ENCODE results near the gene CENPS.
"Not testable (repeated sequence)": the region's sequence is repeated elsewhere in the genome, so short reads cannot be mapped to it uniquely, and the experiment has no call there.

Gene CENPS

GRCh38 chr1:10419351-10419750 lies 10.9 kb upstream of the CENPS start:
- no peak for DNase-seq (ENCODE audit: low read depth in 2 of 2)

DNA sequence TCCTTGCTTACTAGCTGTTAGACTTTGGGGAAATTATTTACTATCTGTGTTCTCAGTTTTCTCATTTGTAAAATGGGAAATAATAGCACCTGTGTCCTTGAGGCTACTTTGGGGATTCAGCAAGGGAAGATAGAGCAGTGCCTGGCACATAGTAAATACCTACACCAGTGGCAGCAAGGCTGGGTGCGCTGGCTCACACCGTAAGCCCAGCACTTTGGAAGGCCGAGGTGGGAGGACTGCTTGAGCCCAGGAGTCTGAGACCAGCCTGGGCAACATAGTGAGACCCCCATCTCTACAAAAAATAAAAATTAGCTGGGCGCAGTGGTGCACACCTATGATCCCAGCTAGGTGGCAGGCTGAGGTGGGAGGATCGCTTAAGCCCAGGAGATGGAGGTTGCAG lies 8.6 kb upstream of the CENPS start:
- DNase-seq (ENCODE audit: low read depth in 2 of 2): no peak

DNA sequence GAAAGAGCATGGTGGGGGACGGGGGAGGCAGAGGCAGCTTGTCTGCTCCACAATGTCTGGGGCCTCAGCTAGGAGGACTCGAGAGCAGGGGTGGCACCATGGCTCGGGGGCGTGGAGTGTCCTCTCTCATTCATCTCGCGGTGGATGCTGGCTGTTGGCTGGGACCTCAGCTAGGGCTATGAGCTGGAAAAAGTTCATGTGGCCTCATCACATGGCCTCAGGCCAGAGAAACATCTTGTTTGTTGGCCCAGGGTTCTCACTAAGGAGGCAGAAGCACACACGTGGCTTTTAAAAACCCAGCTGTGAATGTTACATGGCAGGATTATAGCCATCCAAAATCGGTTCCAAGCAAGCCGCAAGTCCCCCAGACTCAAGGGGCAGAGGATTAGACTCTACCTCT lies 6.2 kb upstream of the CENPS start:
- DNase-seq (ENCODE audit: low read depth in 2 of 2): no peak

GRCh38 chr1:10424651-10425050 lies 5.6 kb upstream of the CENPS start:
- DNase-seq (ENCODE audit: low read depth in 2 of 2): no peak

DNA sequence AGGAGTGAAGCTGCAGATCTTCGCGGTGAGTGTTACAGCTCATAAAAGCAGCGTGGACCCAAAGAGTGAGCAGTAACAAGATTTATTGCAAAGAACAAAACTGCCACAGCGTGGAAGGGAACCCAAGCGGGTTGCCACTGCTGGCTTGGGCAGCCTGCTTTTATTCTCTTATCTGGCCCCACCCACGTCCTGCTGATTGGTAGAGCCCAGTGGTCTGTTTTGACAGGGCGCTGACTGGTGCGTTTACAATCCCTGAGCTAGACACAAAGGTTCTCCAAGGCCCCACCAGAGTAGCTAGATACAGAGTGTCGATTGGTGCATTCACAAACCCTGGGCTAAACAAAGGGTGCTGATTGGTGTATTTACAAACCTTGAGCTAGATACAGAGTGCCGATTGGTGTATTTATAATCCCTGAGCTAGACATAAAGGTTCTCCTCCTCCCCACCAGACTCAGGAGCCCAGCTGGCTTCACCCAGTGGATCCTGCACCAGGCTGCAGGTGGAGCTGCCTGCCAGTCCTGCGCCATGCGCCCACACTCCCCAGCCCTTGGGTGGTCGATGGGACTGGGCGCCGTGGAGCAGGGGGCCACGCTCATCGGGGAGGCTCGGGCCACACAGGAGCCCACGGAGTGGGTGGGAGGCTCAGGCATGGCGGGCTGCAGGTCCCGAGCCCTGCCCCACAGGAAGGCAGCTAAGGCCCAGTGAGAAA lies 4.3 kb upstream of the CENPS start:
- DNase-seq (ENCODE audit: low read depth in 2 of 2): not testable (repeated sequence)

DNA sequence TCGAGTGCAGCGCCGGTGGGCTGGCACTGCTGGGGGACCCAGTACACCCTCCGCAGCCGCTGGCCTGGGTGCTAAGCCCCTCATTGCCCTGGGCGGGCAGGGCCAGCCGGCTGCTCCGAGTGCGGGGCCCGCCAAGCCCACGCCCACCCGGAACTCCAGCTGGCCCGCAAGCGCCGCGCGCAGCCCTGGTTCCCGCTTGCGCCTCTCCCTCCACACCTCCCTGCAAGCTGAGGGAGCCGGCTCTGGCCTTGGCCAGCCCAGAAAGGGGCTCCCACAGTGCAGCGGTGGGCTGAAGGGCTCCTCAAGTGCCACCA lies 3.7 kb upstream of the CENPS start:
- DNase-seq (ENCODE audit: low read depth in 2 of 2): not testable (repeated sequence)

DNA sequence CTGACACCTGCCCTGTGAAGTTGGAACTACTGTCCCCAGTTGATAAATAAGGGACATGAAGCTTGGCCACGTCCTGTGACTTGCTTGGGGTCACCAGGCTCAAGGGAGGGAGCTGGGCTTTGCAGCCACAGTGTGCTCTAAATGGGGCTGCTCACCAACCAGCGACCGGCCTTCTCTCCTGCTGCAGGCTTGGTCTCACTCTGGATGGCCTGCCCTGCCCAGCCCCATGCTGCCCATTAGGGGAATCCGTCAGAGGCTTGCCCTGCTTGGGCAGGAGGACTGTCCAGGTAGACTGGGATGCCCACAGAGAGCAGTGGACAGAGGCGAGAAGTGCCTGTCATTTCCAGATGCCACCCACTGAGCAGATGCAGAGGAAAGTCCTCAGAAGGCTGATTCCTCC lies 1.2 kb upstream of the CENPS start:
- no peak for DNase-seq (ENCODE audit: low read depth in 2 of 2)

- no peak for DNase-seq (ENCODE audit: low read depth in 2 of 2)
Observed at GRCh38 chr1:10429868-10430215, 391 bp upstream of the CENPS start.

DNA sequence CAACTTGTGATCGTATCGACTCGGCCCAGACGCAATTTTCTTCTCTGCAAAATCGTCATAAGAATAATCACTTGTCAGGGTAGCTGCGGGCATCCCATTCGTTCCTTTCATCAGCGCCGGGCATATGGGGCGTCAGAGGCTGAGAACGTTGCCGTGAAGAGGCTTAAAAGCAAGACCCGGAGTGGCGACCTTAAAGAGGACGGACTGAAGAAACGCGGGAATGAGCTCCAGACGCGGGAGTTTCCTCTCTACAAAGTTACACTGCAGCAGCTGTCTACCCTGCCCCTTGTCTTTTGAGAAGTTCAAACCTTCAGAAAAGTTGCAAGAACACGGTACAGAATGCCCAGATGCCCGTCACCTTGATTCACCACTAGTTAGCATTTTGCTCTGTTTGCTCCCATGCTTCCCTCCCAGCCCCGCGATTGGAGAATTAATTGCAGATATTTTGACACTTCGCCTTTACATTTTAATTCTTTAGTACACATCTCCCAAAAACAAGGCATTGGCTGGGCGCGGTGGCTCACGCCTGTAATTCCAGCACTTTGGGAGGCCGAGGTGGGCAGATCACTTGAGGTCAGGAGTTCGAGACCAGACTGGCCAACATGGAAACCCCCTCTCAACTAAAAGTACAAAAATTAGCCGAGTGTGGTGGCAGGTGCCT lies 967 bp downstream of the CENPS start:
- no peak for DNase-seq (ENCODE audit: low read depth in 2 of 2)

DNA sequence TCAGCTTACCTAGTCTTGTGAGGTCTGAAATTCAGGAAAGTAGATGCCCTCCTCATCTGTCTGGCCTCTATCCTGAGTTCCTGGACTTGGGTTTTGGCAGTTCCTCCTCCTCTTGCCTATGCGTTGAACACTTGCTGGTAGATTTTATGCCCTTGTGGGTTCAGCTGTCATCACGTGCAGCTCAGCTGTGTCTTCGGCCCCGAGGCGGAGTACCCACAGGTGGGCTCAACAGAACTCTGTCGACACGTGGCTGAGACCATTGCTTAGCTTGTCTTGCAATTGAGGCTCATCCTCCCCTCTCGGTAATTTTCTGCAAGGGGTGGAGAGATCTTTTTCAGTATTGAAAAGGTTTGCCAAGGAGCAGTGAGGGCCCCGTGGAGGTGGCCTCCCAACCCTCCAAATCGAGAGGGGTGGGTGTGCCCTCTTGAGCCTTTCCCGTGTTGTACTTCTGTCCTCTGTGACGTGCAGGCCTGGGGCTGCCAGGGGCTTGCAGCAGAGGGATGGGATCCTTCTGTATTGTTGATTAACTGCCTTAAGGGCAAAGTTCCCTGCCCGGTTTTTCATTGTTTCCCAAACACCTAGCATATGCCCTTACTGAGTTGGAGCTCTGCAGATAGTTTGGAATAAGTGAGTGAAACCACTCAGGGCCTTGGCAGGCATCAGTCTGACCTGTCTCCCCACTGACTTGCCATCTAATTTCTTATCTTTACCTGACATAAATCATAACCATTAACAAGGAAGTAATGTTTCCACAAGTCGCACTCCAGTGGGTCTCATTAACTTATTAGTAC lies 2.9 kb downstream of the CENPS start:
- DNase-seq (ENCODE audit: low read depth in 2 of 2): no peak

GRCh38 chr1:10433790-10434189 lies 3.6 kb downstream of the CENPS start:
- DNase-seq (ENCODE audit: low read depth in 2 of 2): no peak

- DNase-seq (ENCODE audit: low read depth in 2 of 2): no peak
Observed at GRCh38 chr1:10434590-10434989, 4.4 kb downstream of the CENPS start.

- no peak for DNase-seq (ENCODE audit: low read depth in 2 of 2)
Observed at GRCh38 chr1:10437052-10437451, 6.8 kb downstream of the CENPS start.

DNA sequence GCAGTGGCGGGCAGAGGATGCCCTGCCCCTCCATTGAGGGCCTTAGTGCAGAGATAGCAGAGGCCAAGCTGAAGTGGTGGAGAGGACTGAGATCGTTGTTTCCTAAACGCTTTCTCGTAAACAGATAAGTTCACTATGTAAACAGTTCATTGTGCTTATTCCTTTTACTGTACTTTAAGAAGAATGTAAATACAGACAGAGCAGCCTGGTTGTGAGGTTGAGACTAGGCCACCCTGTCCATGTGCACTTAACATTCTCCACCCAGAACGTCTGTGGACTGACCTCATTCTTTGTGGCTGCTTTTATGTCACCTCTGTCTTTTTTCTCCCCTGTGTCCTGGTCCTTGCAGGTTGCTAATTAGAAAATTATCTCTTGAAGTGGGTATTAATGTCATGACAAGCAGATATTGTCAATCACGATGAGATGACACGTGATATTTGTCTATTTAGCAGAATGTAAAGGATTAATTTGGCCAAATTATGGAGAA lies 8.5 kb downstream of the CENPS start:
- DNase-seq (ENCODE audit: low read depth in 2 of 2): no peak

GRCh38 chr1:10440305-10440704 lies 10.1 kb downstream of the CENPS start:
- DNase-seq (ENCODE audit: low read depth in 2 of 2): no peak

DNA sequence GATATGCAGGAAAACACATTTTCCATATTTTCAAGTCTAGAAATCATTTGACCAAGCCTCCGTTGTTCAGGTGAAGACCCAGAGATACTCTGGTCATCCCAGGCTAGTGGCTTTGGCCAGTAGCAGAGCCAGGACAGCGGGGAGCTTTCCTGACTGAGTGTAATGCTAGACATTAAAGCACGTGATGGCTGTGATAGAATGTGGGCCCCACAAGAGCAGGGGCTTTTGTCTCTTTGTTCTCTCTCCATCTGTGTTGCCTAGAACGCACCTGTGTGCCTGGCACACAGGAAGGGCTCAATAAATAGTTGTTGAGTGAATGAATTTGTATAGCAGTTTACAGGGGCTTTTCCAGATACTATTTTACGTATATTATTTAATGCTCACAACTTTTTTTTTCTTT lies 10.6 kb downstream of the CENPS start:
- no peak for DNase-seq (ENCODE audit: low read depth in 2 of 2)

- no peak for DNase-seq (ENCODE audit: low read depth in 2 of 2)
Observed at GRCh38 chr1:10444248-10444647, 14.0 kb downstream of the CENPS start.

DNA sequence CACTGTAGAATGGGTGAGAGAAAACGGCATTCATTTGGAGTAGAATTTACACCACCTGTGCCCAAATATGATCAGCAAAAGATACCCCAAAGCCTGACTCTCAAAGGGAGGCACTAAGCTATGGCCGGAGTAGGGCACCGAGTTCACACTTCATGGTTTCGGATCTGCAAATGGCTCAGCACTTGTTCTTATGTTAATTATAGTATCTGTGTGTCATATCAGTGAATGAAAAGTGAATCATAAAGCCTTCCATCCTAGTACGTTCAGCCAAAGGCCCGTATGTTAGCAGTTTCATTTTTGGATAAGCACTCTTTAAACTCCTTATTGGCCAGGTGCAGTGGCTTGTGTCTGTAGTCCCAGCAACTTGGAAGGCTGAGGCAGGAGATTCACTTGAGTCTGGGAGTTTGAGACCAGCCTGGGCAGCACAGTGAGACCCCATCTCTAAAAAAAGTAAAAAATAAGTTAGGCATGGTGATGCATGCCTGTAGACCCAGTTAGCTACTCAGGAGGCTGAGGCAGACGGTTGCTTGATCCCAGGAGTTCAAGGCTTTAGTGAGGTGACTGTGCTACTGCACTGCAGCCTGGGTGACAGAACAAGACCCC lies 14.7 kb downstream of the CENPS start:
- no peak for DNase-seq (ENCODE audit: low read depth in 2 of 2)

DNA sequence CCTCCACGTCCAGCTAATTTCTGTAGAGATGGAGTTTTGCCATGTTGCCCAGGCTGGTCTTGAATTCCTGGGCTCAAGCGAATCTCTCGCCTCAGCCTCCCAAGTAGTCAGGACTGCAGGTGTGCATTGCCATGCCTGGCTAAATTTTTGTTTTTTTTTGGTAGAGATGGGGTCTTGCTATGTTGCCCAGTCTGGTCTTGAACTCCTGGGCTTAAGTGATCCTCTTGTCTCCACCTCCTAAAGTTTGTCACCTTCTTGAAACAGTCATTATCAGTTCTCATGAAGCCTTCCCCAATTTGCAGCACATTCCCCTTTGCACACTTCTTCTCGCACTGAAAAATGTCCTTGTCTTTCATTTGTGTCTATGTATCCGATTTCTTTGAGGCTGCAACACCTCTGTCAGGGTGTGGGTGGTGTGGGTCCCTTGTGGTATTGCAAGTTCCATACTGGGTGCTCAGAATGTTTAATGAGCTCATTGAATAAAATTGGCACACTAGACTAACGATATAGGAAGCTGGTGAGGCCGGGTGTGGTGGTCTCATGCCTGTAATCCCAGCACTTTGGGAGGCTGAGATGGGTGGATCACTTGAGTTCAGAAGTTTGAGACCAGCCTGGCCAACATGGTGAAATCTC lies 16.7 kb downstream of the CENPS start:
- DNase-seq (ENCODE audit: low read depth in 2 of 2): no peak

- no peak for DNase-seq (ENCODE audit: low read depth in 2 of 2)
Observed at GRCh38 chr1:10449751-10450150, 19.5 kb downstream of the CENPS start, which contains the start of gene CORT. Gene CORT, plus strand, starts transcription at chr1:10450031. Its CDS starts 193 bp downstream, at chr1:10450224.

DNA sequence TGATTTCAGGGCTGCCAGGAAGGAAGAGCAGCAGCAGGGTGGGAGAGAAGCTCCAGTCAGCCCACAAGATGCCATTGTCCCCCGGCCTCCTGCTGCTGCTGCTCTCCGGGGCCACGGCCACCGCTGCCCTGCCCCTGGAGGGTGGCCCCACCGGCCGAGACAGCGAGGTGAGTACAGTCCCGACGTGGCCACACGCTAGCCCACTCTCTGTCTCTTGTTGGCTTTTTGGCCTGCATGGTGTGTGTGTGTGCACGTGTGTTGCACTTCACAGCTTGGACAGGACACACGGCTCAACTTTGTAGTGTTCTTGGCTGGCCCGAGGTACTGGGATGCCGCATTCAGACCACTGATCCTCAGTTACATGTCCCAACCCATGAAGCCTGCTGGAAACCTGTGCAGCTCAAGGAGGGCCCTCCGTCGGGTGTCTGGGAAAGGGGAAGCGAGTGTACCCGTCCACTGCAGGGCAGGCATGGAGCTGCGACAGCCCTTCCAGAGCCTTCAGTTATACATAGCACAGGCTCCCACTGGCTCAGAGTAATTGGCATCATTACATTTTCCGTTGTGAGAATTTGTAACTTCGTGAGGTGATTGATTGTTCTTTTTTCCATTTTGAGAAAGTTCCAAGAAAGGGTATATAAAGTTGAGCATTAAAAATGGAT lies 20.1 kb downstream of the CENPS start:
- no peak for DNase-seq (ENCODE audit: low read depth in 2 of 2)
